ENCODE data around the gene ZNF416. TPM values are rescaled to one million over a fixed set of nuclear protein-coding genes. Genes with fewer than 3 reads are reported as not detected.

The ZNF416 gene
- polyA plus RNA-seq (ENCODE audit: insufficient read length in 4 of 4), result 10 to 100 TPM in 1 of 4 donors, 1 to 10 TPM in 3; 7.3 to 10.1 (median 8.6) TPM

- peak; percentile 96 to 99 (median 98) for DNase-seq (ENCODE audit: low read depth in 4 of 4, low spot score in 3 of 4)
These were observed at the start of gene ZNF416 for GRCh38 chr19:57578487-57579205. TSS of gene ZNF416 (minus strand) at chr19:57578911. CDS start at chr19:57578704, 207 bp downstream.

GRCh38 chr19:57623091-57623490 is 44.4 kb upstream of the ZNF416 start:
- DNase-seq (ENCODE audit: low read depth in 4 of 4, low spot score in 3 of 4), result no peak

DNA sequence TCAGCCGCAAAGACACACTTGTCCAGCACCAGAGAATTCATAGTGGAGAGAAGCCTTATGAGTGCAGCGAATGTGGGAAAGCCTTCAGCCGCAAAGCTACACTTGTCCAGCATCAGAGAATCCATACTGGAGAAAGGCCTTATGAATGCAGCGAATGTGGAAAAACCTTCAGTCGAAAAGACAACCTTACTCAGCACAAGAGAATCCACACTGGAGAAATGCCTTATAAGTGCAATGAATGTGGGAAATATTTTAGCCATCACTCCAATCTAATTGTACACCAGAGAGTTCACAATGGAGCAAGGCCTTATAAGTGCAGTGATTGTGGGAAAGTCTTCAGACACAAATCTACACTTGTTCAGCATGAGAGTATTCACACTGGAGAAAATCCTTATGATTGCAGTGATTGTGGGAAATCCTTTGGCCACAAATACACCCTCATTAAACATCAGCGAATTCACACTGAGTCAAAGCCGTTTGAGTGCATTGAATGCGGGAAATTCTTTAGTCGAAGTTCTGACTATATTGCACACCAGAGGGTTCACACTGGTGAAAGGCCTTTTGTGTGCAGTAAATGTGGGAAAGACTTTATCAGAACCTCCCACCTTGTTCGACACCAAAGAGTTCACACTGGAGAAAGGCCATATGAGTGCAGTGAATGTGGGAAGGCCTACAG is 42.1 kb upstream of the ZNF416 start:
- DNase-seq (ENCODE audit: low read depth in 4 of 4, low spot score in 3 of 4), result no peak

- DNase-seq (ENCODE audit: low read depth in 4 of 4, low spot score in 3 of 4), result no peak
These were observed 36.6 kb upstream of the ZNF416 start for GRCh38 chr19:57615346-57615745.

- peak; percentile 82 to 89 (median 84) for DNase-seq (ENCODE audit: low read depth in 4 of 4, low spot score in 3 of 4)
These were observed 35.4 kb upstream of the ZNF416 start, which contains the start of gene ZNF134 for GRCh38 chr19:57613941-57614743. TSS of gene ZNF134 (plus strand) at chr19:57614242. CDS start at chr19:57619469, 5,227 bp downstream.

- DNase-seq (ENCODE audit: low read depth in 4 of 4, low spot score in 3 of 4), result no peak
These were observed 32.4 kb upstream of the ZNF416 start for GRCh38 chr19:57611113-57611512.

- no peak for DNase-seq (ENCODE audit: low read depth in 4 of 4, low spot score in 3 of 4)
These were observed 28.2 kb upstream of the ZNF416 start for GRCh38 chr19:57606931-57607330.

DNA sequence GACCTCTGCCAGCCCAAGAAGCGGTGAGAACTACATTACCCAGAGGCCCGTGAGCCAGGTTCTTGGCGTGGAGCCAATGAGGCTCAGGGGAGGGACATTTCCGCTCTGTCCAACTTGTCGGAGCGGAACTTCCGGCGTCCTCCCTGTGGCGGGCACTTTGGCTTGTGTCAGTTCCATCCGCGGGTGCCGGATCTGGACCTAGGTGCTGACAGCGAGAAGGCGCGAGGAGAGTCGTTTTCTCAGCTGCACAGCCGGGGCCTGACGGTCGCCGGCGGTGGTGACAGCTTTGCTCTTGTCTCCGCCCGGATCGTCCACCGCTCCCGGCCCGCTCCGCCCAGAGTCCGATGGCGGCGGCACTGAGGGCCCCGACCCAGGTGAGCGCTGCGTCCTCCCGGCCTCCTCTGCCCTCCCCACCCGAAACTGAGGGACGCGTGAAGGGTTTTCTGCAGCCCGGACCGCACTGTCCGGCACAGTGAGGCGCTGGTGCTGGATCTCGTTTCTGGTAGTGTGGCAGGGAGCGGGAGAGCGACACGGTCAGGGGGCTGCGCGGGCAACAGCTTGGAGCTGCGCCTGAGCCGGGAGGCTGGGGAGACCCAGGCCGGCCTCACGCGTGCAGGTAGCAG is 21.2 kb upstream of the ZNF416 start, which contains the start of gene ZNF530:
Gene ZNF530, plus strand, starts transcription at position 125 of the 623 bp plus-strand sequence. CDS start 4,461 bp downstream, outside the sequence.
- DNase-seq (ENCODE audit: low read depth in 4 of 4, low spot score in 3 of 4), result peak; percentile 83 to 94 (median 86)

DNA sequence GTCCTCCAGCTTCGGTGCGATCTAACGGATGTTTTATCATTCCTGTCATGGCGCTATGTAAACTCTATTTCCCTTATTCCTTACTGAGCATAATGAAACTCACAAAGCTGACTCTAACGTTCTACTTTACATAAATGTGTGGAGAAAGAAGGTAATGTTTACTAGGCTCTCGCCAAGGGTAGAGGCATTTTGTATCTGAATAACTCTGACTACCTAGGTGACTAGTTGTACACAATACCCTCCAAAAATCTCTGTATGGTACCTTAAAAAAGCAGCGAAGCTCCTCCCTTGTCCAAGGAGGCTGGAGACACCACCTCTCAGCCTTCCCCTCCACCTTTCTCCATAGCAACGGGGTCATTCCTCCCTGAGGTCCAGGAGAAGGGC is 20.7 kb upstream of the ZNF416 start:
- DNase-seq (ENCODE audit: low read depth in 4 of 4, low spot score in 3 of 4), result no peak

DNA sequence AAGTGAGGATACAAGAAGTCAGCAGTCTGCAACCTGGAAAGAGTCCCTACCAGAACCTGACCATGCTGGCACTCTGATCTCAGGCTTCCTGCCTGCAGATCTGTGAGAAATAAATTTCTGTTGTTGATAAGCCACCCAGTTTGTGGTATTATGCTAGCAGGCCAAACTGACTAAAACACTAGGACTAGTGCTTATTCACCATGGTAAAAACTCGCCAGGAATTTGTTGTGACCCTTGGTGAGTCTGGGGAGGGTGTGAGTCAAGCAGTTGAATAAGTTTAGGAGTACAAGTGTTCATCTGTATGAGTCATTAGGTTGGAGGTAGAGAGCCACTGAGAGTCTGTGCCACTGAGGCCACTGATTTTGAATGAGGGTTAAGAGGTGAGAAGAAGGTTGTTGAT is 8.8 kb upstream of the ZNF416 start:
- no peak for DNase-seq (ENCODE audit: low read depth in 4 of 4, low spot score in 3 of 4)

DNA sequence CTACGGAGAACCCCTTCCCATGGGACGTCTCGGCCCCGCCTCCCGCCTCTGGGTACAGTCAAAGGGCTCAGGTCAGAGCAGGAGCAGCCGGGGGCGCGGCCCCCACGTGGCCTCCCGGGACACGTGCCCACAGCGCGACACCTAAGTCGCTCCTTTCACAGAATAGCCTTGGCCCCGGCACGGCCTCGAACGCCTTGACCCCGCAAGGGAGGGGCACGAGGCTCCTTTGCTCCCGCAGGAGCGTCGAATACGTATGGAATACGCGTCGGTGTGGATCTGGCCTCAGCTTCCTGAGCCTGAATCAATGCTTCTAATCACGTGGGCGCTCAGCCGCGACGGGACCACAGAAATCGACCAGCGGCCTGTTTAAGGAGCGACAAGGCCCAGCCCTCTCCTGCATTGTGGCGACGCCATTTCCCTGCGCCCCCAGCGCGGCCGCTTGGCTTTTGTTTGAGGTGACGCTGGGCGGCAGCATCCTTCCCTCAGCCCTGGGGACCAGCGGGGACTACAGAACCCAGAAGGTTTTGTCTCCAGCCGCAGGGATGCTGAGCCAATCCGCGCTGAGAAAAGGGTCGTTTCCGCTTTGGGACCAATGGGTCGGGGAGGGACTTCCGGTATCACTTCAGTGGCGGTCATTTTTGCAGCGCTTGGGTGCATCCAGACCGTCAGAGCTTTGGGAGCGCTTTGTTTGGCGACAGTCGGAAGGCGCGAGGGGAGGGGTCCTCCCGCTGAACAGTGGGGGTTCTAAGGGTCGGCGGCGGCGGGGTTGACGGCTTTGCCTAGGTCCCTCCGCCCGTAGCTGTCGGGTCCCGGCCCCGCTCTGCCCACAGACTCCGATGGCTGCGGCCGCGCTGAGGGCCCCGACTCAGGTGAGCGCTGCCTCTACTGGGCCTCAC is 5.1 kb upstream of the ZNF416 start, which contains the start of gene ZIK1:
Gene ZIK1, plus strand, starts transcription at position 625 of the 896 bp plus-strand sequence. Its CDS starts 212 bp downstream, at position 837.
- DNase-seq (ENCODE audit: low read depth in 4 of 4, low spot score in 3 of 4), result peak; percentile 89 to 96 (median 91)

GRCh38 chr19:57583104-57583520 is 4.4 kb upstream of the ZNF416 start:
- no peak for DNase-seq (ENCODE audit: low read depth in 4 of 4, low spot score in 3 of 4)

GRCh38 chr19:57576661-57577060 is 2.0 kb downstream of the ZNF416 start:
- no peak for DNase-seq (ENCODE audit: low read depth in 4 of 4, low spot score in 3 of 4)

GRCh38 chr19:57572415-57572947 is 6.2 kb downstream of the ZNF416 start:
- no peak for DNase-seq (ENCODE audit: low read depth in 4 of 4, low spot score in 3 of 4)

DNA sequence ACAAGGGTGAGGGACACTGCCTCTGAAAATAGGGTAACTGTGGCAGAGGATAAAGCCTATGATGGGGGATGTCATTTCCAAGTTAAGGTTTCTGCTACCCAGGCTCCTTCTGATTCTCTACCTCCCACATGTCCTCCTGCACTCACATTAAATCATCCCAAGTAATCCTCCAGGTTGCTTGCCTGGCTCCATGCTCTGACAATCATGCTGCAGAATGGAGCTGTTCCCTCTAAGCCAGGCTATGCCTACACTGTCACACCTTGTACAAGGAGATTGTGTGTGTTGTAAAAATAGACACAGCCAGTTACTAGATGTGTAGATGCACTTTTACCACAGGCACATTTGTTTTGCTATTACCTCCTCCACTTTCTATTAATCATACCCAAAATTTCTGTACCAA is 8.0 kb downstream of the ZNF416 start:
- no peak for DNase-seq (ENCODE audit: low read depth in 4 of 4, low spot score in 3 of 4)

DNA sequence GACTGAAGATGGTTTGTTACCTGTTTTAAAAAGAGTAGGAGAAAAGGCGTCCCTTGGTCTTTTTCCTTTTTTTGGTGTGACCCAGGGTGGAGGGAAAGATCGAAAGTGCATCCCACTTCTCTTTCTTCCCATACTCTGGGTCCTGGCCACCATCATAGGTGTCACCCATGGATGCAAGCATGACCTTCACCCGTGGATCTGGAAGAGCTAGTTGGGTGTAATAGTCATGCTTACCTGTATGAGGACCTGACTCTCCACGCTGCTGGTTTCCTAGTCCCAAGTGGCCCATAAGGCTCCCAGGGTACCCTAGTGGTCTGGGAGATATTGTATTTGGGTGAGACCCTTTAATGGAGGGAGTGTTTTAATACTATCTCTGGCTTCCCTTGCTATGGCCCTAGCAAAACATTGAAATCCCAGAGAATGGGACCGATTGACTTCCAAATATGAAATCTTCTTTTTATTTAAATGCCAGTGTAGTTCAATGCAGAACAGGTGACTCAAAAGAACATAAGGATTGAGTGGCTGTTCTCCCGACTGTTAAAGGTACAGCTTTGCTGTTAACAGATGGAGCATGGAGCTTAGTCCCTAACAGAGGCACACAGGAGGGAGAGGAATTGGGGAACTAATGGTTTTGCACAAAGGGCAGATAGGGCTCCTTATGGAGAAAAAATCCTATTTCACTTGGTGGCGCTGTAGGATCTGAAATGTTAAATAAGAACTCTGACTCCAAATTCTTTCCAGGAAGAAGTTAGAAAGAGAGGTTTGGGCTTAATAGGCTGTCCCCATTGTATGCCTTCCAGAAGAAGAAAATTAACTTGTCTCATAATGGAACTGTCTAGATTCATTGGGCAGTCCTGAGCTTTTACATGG is 12.1 kb downstream of the ZNF416 start:
- DNase-seq (ENCODE audit: low read depth in 4 of 4, low spot score in 3 of 4), result no peak

DNA sequence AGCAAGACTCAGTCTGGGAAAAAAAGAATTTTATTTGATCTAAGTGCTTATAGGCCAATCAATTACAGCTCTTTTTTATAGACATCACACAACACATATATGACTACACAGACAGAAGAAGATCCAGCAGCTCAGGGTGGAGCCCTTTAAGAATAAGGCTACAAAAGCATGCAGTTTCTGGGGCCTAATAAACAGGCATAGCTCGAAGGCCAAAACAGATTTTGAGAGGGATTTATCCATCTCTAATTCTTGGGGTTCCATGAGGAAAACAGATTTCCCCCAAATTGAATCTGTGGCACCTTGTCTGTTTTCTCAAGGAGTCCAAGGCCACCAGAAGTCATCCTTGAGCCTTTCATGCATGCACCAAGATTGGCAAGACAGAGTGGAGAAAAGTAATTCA is 15.2 kb downstream of the ZNF416 start:
- no peak for DNase-seq (ENCODE audit: low read depth in 4 of 4, low spot score in 3 of 4)

DNA sequence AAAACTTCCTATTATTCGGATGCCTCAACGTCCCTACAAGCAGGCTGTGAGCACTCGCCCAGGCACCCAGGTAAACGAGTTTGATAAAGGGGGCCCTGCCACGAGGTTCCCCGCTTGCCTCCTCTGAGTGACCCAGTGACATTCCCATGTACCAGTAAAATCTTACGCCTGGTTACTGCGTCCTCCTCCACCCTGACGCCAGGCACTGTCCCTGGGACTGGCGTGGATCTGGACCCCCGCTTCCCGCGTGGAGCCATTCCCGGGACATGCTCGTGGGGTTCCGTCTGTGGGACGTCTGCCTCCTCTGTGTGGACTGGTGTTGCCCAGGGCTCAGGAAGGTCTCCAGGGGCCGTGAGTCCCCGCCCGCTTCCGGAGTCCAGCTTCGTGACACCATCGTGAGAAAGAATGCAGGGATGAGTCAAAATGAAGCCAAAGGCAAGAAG is 18.6 kb downstream of the ZNF416 start:
- no peak for DNase-seq (ENCODE audit: low read depth in 4 of 4, low spot score in 3 of 4)

Data from left renal pelvis (tissue), 4 donors.